ENCODE measurements around the gene MMP10.
A peak's percentile ranks its signal among the peaks of the same experiment; 100 is the strongest.

Gene MMP10

GRCh38 chr11:102780491-102780918, at the start of gene MMP10:
TSS of gene MMP10 (minus strand) at chr11:102780628. CDS start at chr11:102780591, 37 bp downstream.
- peak; percentile 45 for DNase-seq (ENCODE audit: low spot score)

- no peak for DNase-seq (ENCODE audit: low spot score)
Observed at GRCh38 chr11:102829316-102830000, 49.0 kb upstream of the MMP10 start.

- DNase-seq (ENCODE audit: low spot score) = no peak
Observed at GRCh38 chr11:102824556-102824955, 44.1 kb upstream of the MMP10 start.

- no peak for DNase-seq (ENCODE audit: low spot score)
Observed at GRCh38 chr11:102819491-102819890, 39.1 kb upstream of the MMP10 start.

- no peak for DNase-seq (ENCODE audit: low spot score)
Observed at GRCh38 chr11:102813484-102813883, 33.1 kb upstream of the MMP10 start.

- no peak for DNase-seq (ENCODE audit: low spot score)
Observed at GRCh38 chr11:102812188-102812587, 31.8 kb upstream of the MMP10 start.

GRCh38 chr11:102810950-102811660, 30.7 kb upstream of the MMP10 start:
- no peak for DNase-seq (ENCODE audit: low spot score)

GRCh38 chr11:102809971-102810370, 29.5 kb upstream of the MMP10 start:
- no peak for DNase-seq (ENCODE audit: low spot score)

- no peak for DNase-seq (ENCODE audit: low spot score)
Observed at GRCh38 chr11:102807921-102808320, 27.5 kb upstream of the MMP10 start.

- no peak for DNase-seq (ENCODE audit: low spot score)
Observed at GRCh38 chr11:102806296-102806695, 25.9 kb upstream of the MMP10 start.

GRCh38 chr11:102802341-102802740, 21.9 kb upstream of the MMP10 start:
- no peak for DNase-seq (ENCODE audit: low spot score)

GRCh38 chr11:102800767-102801166, 20.3 kb upstream of the MMP10 start:
- no peak for DNase-seq (ENCODE audit: low spot score)

GRCh38 chr11:102799681-102800340, 19.4 kb upstream of the MMP10 start:
- no peak for DNase-seq (ENCODE audit: low spot score)

- DNase-seq (ENCODE audit: low spot score) = no peak
Observed at GRCh38 chr11:102798012-102798746, 17.8 kb upstream of the MMP10 start, which contains the start of gene MMP1. TSS of gene MMP1 (minus strand) at chr11:102798160. CDS start at chr11:102798092, 68 bp downstream.

GRCh38 chr11:102794382-102794781, 14.0 kb upstream of the MMP10 start:
- no peak for DNase-seq (ENCODE audit: low spot score)

- DNase-seq (ENCODE audit: low spot score) = no peak
Observed at GRCh38 chr11:102793677-102794290, 13.4 kb upstream of the MMP10 start.

- DNase-seq (ENCODE audit: low spot score) = no peak
Observed at GRCh38 chr11:102792604-102793003, 12.2 kb upstream of the MMP10 start.

- no peak for DNase-seq (ENCODE audit: low spot score)
Observed at GRCh38 chr11:102791271-102792036, 11.0 kb upstream of the MMP10 start.

GRCh38 chr11:102788334-102788995, 8.0 kb upstream of the MMP10 start:
- DNase-seq (ENCODE audit: low spot score) = no peak

GRCh38 chr11:102784380-102784779, 4.0 kb upstream of the MMP10 start:
- DNase-seq (ENCODE audit: low spot score) = no peak
